Naive thymus-derived CD8-positive, alpha-beta T cell (primary cell): ENCODE data around the gene SCD5. TPM values are rescaled to one million over a fixed set of nuclear protein-coding genes. Genes with fewer than 3 reads are reported as not detected.

Source experiments
- ATAC-seq, 2 donors: fragments of 150-1000 bp; cut with Tn5 transposase in 1 of 2; sonication (Bioruptor Pico), chemical (Tn5 transposase) in 1 of 2; 1 replicate in 1 of 2; 2 replicates in 1 of 2; pipeline ENCODE4 v1.10.0; 2021; ENCODE audit warnings: mild to moderate bottlenecking in 2 of 2, moderate library complexity in 2 of 2
- POLR2A ChIA-PET: fragments of 350-600 bp; sonication (Branson Sonifier 250); formaldehyde crosslinking; loops from one replicate; lab custom pipeline; 2021; ENCODE audit warnings: antibody characterized with exemption; lab: Charles Lee
- DNase-seq, 10 donors: peaks; one replicate each; pipeline versions ENCODE4 v3.0.0 to v3.0.0-alpha.2; 2020 to 2022
- H3K27ac Mint-ChIP-seq, 10 donors: one replicate each; pipeline ENCODE4 v1.8.0; 2020 to 2022; ENCODE audit warnings: mild to moderate bottlenecking in 10 of 10, mixed read lengths in 10 of 10, moderate library complexity in 4 of 10, inconsistent platforms in 1 of 10
- H3K27me3 Mint-ChIP-seq, 5 donors: one replicate each; pipeline ENCODE4 v1.8.0; 2021 to 2022; ENCODE audit warnings: mixed read lengths in 5 of 5
- H3K36me3 Mint-ChIP-seq, 3 donors: one replicate each; pipeline ENCODE4 v1.8.0; 2020 to 2022; ENCODE audit warnings: mixed read lengths in 3 of 3, mild to moderate bottlenecking in 2 of 3, inconsistent platforms in 1 of 3
- H3K4me1 Mint-ChIP-seq, 4 donors: one replicate each; pipeline ENCODE4 v1.8.0; 2021 to 2022; ENCODE audit warnings: mixed read lengths in 4 of 4
- H3K4me3 Mint-ChIP-seq, 10 donors: one replicate each; pipeline ENCODE4 v1.8.0; 2020 to 2022; ENCODE audit warnings: mild to moderate bottlenecking in 10 of 10, mixed read lengths in 10 of 10, moderate library complexity in 6 of 10, inconsistent platforms in 1 of 10
- H3K9me3 Mint-ChIP-seq, 9 donors: one replicate each; pipeline ENCODE4 v1.8.0; 2020 to 2022; ENCODE audit warnings: mixed read lengths in 9 of 9, mild to moderate bottlenecking in 3 of 9, inconsistent platforms in 1 of 9, moderate library complexity in 1 of 9
- polyA plus RNA-seq, 3 donors: library from polyadenylated mRNA; unstranded; fragments of 300-500 nt; fragmentation: Illumina TruSeq; gene quantifications; one replicate each; pipeline ENCODE4 v1.2.3, GENCODE V29; 2021
- total RNA-seq, 8 experiments: library from RNA in 2 of 8; stranded (reverse) in 2 of 8; gene quantifications; one replicate each; pipeline ENCODE4 v1.2.3 and lab custom pipeline; 2021 to 2026

The SCD5 gene
- total and polyA plus RNA-seq, 5 experiments from 2014 or later: 0.07 to 4.4 (median 1.0) TPM

- H3K27ac Mint-ChIP-seq: peak overlapping the region in 1 of 10 donors; percentile 54
- no peaks in the 10 kb centered on the region for H3K9me3 Mint-ChIP-seq
- no peaks in the 10 kb centered on the region for H3K4me1 Mint-ChIP-seq
- POLR2A ChIA-PET: no interaction called here
- H3K36me3 Mint-ChIP-seq: no peaks in the 10 kb centered on the region
- no peak for ATAC-seq
- DNase-seq: no peak
- H3K4me3 Mint-ChIP-seq: no peak overlapping the region
- peaks cover 0 to 4% (median 1%) of the 10 kb centered on the region in 5 donors for H3K27me3 Mint-ChIP-seq
Observed at GRCh38 chr4:82753238-82753637, 45.4 kb downstream of the SCD5 start.

GRCh38 chr4:82748810-82749470 lies 49.7 kb downstream of the SCD5 start:
- Mint-ChIP-seq H3K27ac (no peak overlapping the region), H3K9me3 (no peaks in the 10 kb centered on the region), H3K4me3 (no peak overlapping the region), H3K27me3 (peaks cover 0 to 6% (median 2%) of the 10 kb centered on the region in 5 donors), H3K36me3 (no peaks in the 10 kb centered on the region), H3K4me1 (no peaks in the 10 kb centered on the region)
- DNase-seq (no peak), ATAC-seq (no peak)
- POLR2A ChIA-PET: interaction anchor here (0.6 kb wide), 1 partner anchor 22 kb away, joined by 5 read pairs; no protein-coding TSS in a partner anchor

- ATAC-seq (no peak), DNase-seq (no peak)
- Mint-ChIP-seq H3K9me3 (no peaks in the 10 kb centered on the region), H3K27ac (no peak overlapping the region), H3K36me3 (no peaks in the 10 kb centered on the region), H3K4me3 (no peak overlapping the region), H3K27me3 (peaks cover 0 to 6% (median 0%) of the 10 kb centered on the region in 5 donors), H3K4me1 (no peaks in the 10 kb centered on the region)
- POLR2A ChIA-PET: no interaction called here
Observed at GRCh38 chr4:82747686-82748575, 50.7 kb downstream of the SCD5 start.

- H3K9me3 Mint-ChIP-seq: no peaks in the 10 kb centered on the region
- H3K27ac Mint-ChIP-seq: no peak overlapping the region
- H3K4me3 Mint-ChIP-seq: no peak overlapping the region
- DNase-seq (no peak), ATAC-seq (no peak)
- H3K27me3 Mint-ChIP-seq: peaks cover 0 to 6% (median 3%) of the 10 kb centered on the region in 5 donors
- H3K4me1 Mint-ChIP-seq: no peaks in the 10 kb centered on the region
- no peaks in the 10 kb centered on the region for H3K36me3 Mint-ChIP-seq
- POLR2A ChIA-PET: no interaction called here
Observed at GRCh38 chr4:82746705-82747574, 51.7 kb downstream of the SCD5 start.

- Mint-ChIP-seq H3K27ac (no peak overlapping the region), H3K36me3 (no peaks in the 10 kb centered on the region), H3K27me3 (peaks cover 0 to 6% (median 3%) of the 10 kb centered on the region in 5 donors), H3K9me3 (no peaks in the 10 kb centered on the region), H3K4me3 (no peak overlapping the region), H3K4me1 (no peaks in the 10 kb centered on the region)
- ATAC-seq (no peak), DNase-seq (no peak)
- POLR2A ChIA-PET: no interaction called here
Observed at GRCh38 chr4:82745173-82745842, 53.3 kb downstream of the SCD5 start.

GRCh38 chr4:82744284-82744968 lies 54.2 kb downstream of the SCD5 start:
- POLR2A ChIA-PET: no interaction called here
- Mint-ChIP-seq H3K9me3 (no peaks in the 10 kb centered on the region), H3K36me3 (no peaks in the 10 kb centered on the region), H3K27me3 (peaks cover 0 to 6% (median 3%) of the 10 kb centered on the region in 5 donors), H3K4me1 (peaks cover 0 to under 1% (median under 1%) of the 10 kb centered on the region in 4 donors), H3K27ac (no peak overlapping the region), H3K4me3 (no peak overlapping the region)
- DNase-seq: no peak
- no peak for ATAC-seq

GRCh38 chr4:82741188-82741587 lies 57.4 kb downstream of the SCD5 start:
- ATAC-seq: no peak
- H3K4me1 Mint-ChIP-seq: peaks cover 0 to 2% (median under 1%) of the 10 kb centered on the region in 4 donors
- H3K27me3 Mint-ChIP-seq: peaks cover 0 to 3% (median 2%) of the 10 kb centered on the region in 5 donors
- H3K4me3 Mint-ChIP-seq: no peak overlapping the region
- no peaks in the 10 kb centered on the region for H3K36me3 Mint-ChIP-seq
- POLR2A ChIA-PET: no interaction called here
- no peak for DNase-seq
- no peaks in the 10 kb centered on the region for H3K9me3 Mint-ChIP-seq
- H3K27ac Mint-ChIP-seq: no peak overlapping the region

- Mint-ChIP-seq H3K9me3 (no peaks in the 10 kb centered on the region), H3K4me3 (no peak overlapping the region), H3K4me1 (peaks cover 0 to 2% (median under 1%) of the 10 kb centered on the region in 4 donors), H3K27ac (peak overlapping the region in 1 of 10 donors; percentile 34), H3K27me3 (peaks cover 0 to 3% (median 0%) of the 10 kb centered on the region in 5 donors), H3K36me3 (no peaks in the 10 kb centered on the region)
- POLR2A ChIA-PET: no interaction called here
- ATAC-seq: peak; percentile 65 to 79
- DNase-seq: peak in 8 of 10 donors; percentile 12 to 41 (median 26)
Observed at GRCh38 chr4:82739287-82740190, 59.1 kb downstream of the SCD5 start.

- Mint-ChIP-seq H3K9me3 (no peaks in the 10 kb centered on the region), H3K27ac (no peak overlapping the region), H3K4me3 (no peak overlapping the region), H3K4me1 (peaks cover 0 to 4% (median under 1%) of the 10 kb centered on the region in 4 donors), H3K27me3 (peaks cover 0 to 2% (median 1%) of the 10 kb centered on the region in 5 donors), H3K36me3 (no peaks in the 10 kb centered on the region)
- ATAC-seq (no peak), DNase-seq (no peak)
- POLR2A ChIA-PET: no interaction called here
Observed at GRCh38 chr4:82737354-82737753, 61.2 kb downstream of the SCD5 start.

- ATAC-seq (no peak), DNase-seq (no peak)
- Mint-ChIP-seq H3K36me3 (no peaks in the 10 kb centered on the region), H3K27me3 (peaks cover 0 to 2% (median 1%) of the 10 kb centered on the region in 5 donors), H3K9me3 (no peaks in the 10 kb centered on the region), H3K4me3 (no peak overlapping the region), H3K4me1 (peaks cover 0 to 2% (median 0%) of the 10 kb centered on the region in 4 donors), H3K27ac (no peak overlapping the region)
- POLR2A ChIA-PET: no interaction called here
Observed at GRCh38 chr4:82733636-82734035, 65.0 kb downstream of the SCD5 start.

- peaks cover 0 to 2% (median 0%) of the 10 kb centered on the region in 5 donors for H3K27me3 Mint-ChIP-seq
- no peak for DNase-seq
- no peak for ATAC-seq
- no peak overlapping the region for H3K4me3 Mint-ChIP-seq
- no peaks in the 10 kb centered on the region for H3K4me1 Mint-ChIP-seq
- H3K27ac Mint-ChIP-seq: no peak overlapping the region
- POLR2A ChIA-PET: no interaction called here
- H3K36me3 Mint-ChIP-seq: no peaks in the 10 kb centered on the region
- H3K9me3 Mint-ChIP-seq: no peaks in the 10 kb centered on the region
Observed at GRCh38 chr4:82728301-82728700, 70.3 kb downstream of the SCD5 start.
